ENCODE results near the gene ADAMTS2.

ADAMTS2 gene

DNA sequence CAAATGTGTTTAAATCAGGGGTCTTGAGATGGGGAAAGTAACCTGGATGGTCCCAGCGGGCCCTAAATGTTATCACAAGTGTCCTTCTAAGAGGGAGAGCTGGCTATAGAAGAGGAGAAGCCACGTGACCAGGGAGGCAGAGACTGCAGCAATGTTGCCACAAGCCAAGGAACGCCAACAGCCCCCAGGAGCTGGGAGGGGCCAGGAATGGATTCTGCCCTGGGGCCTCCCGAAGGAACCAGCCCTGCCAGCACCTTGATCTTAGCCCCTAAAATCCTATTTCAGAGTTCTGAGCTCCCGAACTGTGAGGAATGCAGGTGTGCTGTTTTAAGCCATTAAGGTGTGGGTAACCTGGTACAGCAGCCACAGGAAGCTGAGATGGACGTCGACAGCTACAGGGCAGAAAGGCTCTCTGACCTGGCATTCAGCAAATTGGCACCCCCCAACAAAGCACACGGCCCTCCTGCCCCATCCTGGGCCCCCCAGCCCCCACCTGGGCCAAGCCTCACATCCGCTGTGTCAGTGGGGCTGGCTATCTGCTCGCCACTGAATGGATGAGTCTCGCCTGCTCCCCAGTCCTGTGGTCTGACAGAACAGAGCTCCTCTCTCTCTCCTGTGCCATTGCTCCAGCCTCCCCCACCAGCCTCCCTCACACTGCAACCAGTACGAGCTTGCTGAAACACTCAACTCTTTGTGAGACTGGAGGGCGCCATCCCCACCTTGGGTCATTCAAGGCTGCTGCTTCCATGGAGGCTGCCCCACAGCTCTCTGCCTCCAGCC, 78.8 kb downstream of the ADAMTS2 start:
- DNase-seq (ENCODE audit: low read depth) = no peak

DNA sequence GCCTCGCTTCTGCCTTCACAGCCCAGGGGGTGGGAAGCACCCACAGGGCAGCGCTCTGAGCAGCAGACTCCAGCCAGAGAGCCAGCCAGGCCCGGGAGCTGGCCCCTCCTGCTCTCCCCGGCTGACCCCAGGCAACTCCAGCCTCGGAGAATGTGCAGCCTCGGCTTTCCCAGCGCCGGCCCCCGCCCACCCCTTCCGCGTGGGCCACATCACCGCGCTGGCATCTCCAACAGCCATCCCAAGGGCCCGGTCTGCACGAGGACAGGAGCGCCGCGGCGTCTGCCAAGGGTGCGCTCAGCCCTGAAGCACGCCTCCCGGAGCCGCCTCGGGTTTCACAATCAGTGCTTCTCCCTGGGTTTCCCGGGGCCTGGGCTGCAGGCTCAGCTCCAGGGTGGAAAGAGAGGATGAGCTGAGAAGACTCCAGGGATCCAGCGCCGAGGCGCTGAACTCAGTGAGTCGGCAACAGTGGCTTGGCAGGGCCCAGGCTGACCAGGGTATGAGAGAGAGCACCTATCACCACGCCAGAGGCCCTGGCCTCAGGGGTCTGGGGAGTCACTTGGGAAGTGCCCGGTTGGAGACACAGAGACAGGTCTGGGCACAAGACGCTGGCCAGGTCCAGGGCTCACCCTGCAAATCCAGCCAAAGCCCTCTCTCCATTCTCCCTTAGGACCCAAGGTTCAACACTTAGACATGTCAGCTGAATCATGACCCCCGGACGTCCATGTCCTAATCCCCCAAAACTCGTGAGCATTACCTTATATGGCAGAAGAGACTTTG, 79.6 kb downstream of the ADAMTS2 start:
- DNase-seq (ENCODE audit: low read depth) = no peak

DNA sequence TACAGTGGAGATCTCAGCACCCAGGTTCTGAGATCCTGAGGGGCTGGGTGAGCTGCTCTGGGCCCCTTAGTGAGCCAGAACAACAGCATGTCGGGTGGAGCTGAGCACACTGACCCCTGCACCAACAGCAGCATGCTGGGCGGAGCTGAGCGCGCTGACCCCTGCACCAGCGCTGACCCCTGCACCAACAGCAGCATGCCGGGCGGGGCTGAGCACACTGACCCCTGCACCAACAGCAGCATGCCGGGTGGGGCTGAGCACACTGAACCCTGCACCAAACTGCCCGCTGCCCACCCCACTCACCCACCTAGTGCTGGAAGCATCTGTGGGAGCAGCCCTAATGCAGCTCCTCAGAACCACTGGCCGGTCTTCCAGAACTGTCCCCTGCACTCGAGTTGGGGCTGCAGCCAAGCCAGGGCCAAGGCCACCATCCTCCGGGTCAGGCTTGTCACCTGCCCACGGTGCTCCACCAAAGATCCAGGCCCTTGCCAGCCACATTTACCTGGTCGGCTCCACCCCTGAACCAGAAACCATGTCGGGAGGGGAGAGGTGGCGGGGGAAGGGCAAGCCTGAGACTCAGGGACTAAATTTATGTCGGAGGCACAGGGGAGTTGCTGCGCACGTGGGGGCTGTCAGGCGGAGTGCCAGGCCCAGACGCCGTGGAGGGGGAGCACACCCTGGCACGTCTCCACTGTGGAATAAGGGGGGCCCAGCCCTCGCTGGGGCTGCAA, 80.3 kb downstream of the ADAMTS2 start:
- DNase-seq (ENCODE audit: low read depth) = no peak

DNA sequence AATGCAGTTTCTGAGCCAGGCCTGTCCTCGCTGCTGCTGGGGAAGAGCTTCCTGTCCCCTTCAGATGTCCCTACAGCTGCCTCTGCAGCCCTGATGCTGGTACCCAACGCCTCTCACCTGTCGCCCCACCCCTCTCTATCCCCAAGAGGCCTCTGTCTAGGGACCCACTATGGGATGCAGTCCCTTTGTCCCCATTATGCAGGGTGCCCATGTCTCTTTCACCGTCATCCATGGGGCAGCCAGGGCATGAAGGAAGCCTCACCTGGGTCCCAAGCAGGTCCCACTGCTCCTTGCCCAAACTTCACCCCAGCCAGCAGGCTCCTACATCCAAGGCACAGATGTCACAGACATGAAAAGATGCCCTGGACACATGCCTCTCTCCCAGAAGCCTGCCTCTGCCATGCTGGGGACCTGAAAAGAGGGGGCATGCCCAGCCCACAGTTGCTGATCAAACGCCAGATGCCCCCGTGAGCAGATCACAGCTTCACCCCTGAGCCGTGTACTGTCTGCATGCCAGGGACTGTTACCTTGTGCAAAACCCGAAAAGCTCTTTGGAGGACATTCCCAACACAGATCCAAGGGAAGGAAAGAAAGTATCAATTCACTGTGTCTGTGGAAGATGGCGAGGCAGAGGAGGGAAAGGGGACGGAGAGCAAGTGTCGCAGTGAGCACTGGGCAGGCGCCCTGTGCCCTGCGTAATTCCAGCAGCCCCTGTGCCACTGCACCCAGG, 81.0 kb downstream of the ADAMTS2 start:
- no peak for DNase-seq (ENCODE audit: low read depth)

DNA sequence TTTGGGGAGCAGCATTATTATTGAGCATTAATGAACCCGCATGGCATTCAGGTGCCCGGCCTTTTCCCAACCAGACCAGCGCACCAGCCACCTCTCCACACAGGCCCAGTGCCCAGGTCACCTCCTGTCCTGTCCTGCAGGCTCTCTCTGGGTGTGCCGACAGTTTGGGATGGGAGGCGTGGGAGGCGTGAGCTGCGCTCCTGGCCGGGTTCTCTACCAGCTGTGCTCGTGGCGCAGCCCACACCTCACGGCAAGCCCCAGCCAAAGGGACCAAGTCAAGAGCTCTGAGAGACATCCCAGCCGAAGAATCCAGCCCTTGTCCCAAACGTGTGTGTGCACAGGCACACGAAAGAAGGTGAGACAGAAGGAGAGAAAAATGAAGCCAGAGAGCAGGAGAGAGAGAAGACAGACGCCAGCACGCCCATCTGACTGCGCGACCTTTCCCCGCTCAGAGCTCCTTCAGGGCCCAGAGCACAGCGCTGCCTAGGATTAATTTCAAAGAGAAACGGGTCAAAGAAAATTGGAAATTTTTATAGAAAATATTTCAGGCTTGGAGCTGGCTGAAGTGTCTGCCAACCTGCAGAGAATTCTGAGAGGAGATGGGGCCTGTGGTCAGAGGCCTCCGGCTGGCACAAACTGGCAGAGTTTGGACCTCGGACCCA, 81.7 kb downstream of the ADAMTS2 start:
- no peak for DNase-seq (ENCODE audit: low read depth)

DNA sequence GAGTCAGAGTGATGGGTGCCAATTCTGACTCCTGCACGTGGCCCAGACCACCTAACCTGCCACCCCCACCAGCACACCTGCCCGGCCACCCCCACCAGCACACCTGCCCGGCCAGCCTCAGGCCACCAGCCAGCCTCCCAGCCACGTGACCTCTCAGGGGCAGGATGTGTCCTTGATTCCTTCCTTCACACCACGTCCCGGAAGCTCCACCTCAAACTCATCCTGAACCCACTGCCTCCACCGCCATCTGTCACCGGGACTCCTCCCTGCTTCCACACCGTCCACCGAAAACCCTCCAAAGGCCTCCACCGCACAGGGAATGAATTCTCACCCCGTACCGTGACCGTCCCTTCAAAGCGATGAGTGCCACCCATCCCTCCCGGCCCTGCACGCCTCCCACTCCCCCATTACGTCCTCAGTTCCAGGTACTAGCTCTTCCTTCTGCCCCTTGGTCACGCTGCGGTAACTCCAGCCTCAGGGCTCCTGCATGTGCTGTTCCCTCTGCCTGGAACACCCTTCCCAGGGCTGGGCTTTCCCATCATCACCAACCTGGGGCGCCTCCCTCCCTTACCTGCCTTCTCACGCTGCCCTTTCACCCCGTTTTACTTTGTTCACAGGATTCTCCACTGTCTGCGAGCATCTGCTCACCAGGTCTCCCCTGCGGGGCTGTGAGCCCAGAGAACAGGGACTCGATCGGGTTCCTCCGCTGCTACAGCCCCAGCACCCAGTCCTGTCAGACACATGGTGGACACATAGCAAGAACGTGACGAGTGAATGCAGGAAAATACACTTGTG, 82.9 kb downstream of the ADAMTS2 start:
- DNase-seq (ENCODE audit: low read depth) = no peak

DNA sequence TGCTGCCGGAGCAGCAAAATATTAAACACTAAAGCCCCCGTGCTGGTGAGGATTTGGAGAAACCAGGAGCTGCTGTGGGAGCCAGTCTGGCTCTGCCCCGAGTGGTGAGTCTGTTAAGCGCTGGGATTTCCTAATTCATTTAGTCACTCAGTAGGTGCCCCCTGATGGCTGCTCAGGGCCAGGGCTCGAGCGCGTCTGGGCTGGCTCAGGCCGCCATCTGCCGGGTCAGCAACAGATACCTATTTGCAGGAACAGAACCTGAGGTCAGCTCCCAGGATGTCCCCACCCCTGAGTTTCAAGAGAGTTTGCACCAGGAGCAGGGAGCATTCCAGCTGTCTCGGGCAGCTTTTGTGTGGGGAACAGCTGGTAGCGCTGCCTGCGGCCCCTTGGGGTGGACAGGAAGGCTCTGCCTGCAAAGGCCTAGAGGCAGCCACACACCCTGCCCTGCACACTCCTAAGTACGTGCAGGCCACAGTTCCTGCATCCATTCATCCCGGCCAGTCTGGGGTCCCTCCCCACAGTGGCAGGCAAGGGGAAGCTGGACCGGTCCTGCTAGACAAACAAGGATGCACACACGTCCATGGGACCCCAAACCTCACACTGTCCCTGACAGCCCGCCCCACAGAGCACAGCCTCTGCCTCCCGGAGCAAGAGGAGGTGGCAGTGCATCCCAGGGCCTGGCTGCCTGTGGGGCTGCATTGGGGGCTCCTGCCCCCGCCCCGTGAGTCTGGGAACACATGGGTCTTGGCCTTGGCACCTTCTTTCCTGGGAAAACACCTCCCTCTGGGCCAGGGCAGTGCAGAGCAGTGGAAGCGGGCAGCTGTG, 83.7 kb downstream of the ADAMTS2 start:
- no peak for DNase-seq (ENCODE audit: low read depth)

DNA sequence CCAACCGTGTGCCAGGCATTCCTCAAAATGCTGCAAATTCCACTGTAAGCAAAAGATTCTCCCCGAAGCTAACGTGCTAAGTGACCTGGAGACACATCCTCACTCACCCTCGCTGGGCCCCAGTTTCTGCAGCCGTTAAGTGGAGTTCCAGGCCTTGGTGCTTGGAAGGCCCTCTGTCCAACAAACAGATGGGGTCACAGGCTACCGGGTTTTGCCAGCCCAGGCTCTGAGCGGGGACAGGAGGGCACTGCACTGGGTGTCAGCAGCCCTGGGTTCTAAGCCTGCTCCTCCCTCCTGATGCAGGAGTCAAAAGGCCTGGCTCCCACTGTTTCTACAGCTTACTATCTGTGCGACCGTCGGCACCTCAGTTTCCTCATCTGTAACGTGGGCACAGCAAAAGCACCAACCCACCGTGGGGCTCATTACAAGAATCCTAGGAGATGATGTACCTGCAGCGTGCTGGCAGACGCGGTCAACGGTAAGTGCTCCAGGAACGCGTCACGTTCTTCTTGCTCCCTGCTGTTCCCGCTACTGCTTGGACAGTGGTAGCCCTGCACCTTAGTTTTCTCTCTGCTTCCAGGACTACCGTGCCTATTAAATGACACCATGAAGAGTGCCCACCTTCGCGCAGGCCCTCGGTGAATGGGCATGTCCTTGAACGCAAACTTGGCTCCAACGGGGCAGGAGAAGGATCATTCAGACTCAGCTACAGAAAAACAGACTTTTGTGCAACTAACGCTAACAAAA, 84.8 kb downstream of the ADAMTS2 start:
- DNase-seq (ENCODE audit: low read depth) = no peak

DNA sequence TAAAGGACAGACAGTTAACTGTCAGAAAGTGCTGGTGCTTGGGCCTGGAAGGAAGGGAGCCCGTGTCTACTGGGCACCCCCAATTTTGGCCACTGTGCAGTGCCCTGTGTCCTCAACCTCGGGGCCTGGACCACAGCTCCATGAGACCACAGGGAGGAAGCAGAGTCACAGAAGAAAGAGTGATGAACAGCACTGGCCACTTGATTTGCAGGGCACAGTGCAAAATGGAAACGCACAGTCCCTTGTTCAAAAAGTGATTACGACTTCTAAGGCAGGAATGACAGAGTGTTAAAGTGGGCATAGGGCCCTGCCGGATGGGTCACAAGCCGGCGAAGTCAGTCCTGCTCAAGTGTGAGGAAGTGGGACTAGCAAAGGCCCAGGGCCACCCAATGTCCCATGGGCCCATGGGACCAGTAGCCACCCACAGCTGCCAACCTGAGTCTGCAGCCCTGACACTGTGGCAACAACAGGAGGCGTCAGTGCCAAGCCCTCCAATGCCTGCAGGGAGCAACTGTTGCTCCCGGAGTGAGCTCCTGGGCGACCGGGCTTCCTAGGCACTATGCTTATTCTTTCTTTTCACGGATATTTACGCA, 85.4 kb downstream of the ADAMTS2 start:
- no peak for DNase-seq (ENCODE audit: low read depth)

DNA sequence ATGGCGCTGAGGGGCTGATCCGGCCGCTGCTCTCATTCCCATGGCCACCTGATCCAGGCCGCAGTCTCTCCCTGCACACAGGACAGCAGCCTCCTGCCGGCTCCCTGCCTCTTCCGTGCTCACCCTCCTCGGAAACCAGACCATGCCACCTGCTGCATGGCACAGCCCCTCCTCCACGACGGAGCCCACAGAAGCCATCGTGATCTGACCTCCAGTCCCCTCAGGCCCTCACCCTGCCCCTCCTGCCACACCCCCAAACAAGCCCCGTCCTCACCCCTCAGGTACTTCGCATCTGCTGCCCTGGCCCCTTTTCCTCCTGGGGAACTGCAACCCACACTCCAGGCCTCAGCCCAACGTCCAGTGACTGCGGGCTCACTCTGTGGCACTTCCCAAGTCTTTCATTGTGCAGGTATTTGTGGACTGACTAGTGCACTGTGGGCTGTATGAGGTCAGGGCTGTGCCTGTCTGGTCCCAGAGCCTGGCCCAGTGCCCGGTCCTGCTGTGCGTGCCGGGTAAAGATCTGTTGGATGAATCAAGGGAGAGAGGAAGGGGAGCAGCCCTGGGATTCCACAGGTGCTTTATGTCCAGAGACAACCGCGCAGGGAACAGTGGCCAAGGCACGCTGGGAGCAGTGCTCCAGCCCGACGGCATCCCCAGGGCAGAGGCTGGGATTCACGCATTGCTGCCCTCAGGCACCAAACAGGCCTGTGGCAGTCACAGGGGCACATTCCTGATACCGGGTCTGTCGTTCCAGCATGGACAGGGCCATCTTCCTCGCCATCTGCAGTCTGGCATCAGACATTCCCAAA, 86.1 kb downstream of the ADAMTS2 start:
- DNase-seq (ENCODE audit: low read depth) = no peak

DNA sequence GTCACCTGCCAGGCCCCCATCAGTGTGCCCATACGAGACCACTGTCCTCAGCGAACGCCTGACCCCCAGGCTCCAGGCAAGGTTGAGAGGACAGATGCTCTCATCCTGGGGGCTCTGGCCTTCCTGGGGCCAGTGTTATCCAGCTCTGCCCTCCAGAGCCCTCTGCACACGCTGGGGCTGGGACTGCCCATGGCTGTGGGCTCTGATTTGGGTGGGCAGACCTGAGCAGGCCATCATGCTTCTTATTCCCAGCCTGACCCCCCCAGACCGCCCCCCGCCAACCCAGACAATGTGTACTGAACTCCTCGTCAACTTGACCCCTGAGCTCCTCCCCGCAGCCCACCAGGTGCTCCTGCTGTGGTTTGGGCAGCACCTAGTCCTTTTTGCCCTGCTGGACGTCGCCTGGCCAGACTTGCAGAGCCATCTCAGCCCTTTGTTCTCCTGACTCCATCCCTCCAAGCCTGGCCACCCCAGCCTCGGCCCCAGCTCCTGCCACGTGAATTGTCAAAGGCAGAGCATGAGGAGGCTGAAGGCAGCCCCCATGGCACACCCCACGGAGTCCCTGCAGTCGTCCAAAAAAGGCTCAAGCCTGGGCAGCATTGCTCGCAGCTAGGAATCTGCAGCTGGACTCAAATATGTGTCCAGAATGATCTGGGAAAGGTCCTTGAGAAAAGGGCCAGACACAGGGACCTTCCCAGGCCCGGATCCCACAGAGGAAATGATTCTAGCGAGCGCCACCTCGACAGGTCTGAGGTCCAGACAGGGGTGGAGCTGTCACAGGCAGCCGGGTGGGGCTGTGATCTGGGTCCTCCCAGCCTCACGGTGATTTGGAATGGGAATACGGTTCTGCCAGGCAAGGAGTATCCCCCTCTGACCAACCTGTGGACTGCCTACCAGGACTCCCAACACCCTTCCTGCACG, 87.0 kb downstream of the ADAMTS2 start:
- DNase-seq (ENCODE audit: low read depth) = no peak

DNA sequence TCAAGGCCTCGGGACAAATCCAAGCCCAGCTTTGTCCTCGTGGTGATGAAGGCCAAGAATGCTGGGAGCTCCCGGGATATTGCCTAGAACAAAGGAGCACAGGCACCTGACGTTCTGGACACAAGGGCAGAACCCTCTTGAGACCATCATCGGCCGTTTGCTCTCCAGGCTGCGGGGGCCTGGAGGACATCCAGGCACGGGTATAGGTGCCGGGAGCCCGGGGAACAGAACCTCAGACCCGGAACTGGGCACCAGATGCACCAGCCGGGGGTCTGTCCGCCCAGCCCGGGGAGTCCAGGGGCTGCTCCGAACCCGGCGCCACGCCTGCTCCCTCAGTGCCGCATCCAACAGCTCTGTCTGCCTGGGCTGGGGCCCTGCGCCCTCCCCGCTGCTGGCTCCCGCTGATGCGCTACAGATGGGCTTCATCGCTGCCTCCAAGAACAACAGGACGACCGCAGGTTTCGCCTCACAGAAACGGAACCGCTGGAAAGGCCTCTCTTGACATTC, 88.0 kb downstream of the ADAMTS2 start:
- no peak for DNase-seq (ENCODE audit: low read depth)

DNA sequence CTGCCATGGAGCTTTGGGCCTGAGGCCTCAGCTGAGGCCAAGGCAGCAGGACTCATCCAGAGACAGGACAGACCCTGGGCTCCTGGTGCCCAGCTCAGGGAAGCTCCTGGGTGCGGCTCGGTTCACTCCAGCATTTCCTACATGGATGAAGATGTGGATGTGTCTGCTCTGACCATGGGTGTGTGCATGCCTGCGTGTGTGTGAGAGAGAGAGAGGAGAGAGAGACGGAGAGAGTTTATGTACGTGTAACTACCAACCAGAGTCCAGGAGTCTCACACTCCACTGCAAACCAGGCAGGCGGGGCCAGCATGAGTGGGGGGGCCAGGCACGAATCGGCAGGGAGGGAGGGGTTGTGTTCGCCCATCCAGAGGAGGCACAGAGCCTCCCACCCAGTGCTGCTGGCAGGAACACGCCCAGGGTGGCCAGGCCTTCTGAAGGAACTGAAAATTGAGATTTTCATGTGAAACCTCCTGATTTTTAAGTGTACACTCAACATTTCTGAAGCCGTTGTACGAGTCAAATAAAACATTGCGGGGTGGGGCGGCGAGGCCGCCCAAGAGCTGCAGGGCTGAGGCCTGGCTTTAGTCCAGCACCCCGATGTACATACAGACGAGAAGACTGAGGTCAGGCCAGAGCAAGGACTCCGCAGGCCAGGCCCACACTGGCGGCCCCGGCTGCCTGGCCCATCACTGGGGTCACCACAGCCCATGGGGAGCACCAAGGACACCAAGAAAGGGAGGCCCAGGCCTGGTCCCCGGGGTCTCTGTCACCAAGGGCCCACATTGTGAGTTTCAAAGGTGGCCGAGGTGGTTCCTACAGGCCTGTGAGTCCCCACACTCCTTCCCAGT, 88.7 kb downstream of the ADAMTS2 start:
- no peak for DNase-seq (ENCODE audit: low read depth)

DNA sequence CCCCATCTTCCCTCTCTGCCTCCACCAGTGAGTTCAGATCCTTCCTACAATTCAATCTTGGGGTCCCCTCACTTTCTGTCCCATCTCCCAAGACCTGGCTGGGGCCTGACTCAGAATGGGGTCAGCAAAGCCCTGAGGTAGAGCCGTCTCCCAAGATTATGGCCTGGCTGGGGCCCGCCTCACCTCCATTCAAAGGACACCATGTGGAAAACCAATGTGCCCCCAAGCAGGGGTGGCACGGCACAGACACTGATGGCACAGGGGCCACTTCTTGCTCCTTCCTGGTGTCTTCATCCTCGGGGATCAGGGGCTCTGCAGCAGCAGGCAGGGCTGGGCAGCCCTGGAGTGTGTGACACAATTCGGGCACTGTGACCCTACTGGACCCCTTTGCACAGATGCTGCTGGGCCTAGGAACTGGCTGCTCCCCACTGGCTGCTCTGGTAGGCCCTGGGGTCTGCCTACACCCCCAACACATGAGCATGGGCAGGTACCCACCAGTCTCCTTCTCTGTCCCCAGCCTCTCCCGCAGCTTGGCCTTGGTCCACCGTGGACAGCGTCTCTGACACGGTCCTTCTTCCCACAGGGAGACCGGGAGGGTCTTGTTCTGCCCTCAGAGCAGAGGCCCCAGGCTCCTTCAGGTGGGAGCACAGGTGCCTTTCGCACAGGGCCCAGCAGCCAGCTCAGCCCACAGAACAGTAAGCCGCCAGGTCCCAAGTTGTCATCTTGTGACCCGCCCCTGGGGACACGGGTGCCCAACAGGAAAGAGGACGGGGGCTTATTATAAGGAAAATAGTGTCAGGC, 89.5 kb downstream of the ADAMTS2 start:
- no peak for DNase-seq (ENCODE audit: low read depth)

Measured in T-helper 22 cell (primary cell).